Fibroblast of peridontal ligament (primary cell): ENCODE measurements around the gene SGIP1.

Source experiments
- DNase-seq: peaks from one replicate; pipeline ENCODE4 v3.0.0-alpha.2; 2010; ENCODE audit errors: extremely low read depth

The SGIP1 gene

GRCh38 chr1:66523562-66523961, 10.4 kb upstream of the SGIP1 start:
- DNase-seq, result no peak

- DNase-seq, result no peak
These were observed 8.9 kb upstream of the SGIP1 start for GRCh38 chr1:66525086-66525485.

GRCh38 chr1:66526036-66526435, 7.9 kb upstream of the SGIP1 start:
- DNase-seq, result no peak

- DNase-seq, result no peak
These were observed 7.0 kb upstream of the SGIP1 start for GRCh38 chr1:66526991-66527390.

GRCh38 chr1:66527686-66528085, 6.3 kb upstream of the SGIP1 start:
- DNase-seq, result peak; percentile 81

- DNase-seq, result no peak
These were observed 5.4 kb upstream of the SGIP1 start for GRCh38 chr1:66528580-66528979.

GRCh38 chr1:66532214-66532613, 1.7 kb upstream of the SGIP1 start:
- DNase-seq, result peak; percentile 53

- peak; percentile 94 for DNase-seq
These were observed 862 bp upstream of the SGIP1 start for GRCh38 chr1:66532798-66533783.

- no peak for DNase-seq
These were observed 1.1 kb downstream of the SGIP1 start for GRCh38 chr1:66535061-66535460.

- no peak for DNase-seq
These were observed 1.9 kb downstream of the SGIP1 start for GRCh38 chr1:66535853-66536252.

- DNase-seq, result no peak
These were observed 3.8 kb downstream of the SGIP1 start for GRCh38 chr1:66537718-66538117.

- DNase-seq, result no peak
These were observed 5.5 kb downstream of the SGIP1 start for GRCh38 chr1:66539491-66539890.

- peak; percentile 50 for DNase-seq
These were observed 6.6 kb downstream of the SGIP1 start for GRCh38 chr1:66540434-66541032.

GRCh38 chr1:66542314-66542713, 8.4 kb downstream of the SGIP1 start:
- no peak for DNase-seq

- peak; percentile 89 for DNase-seq
These were observed 9.1 kb downstream of the SGIP1 start for GRCh38 chr1:66542811-66543767.

GRCh38 chr1:66546047-66546810, 12.3 kb downstream of the SGIP1 start:
- DNase-seq, result peak; percentile 66

- DNase-seq, result no peak
These were observed 15.1 kb downstream of the SGIP1 start for GRCh38 chr1:66549017-66549416.

- DNase-seq, result peak; percentile 69
These were observed 16.3 kb downstream of the SGIP1 start for GRCh38 chr1:66550243-66550642.

GRCh38 chr1:66552287-66552686, 18.3 kb downstream of the SGIP1 start:
- no peak for DNase-seq

- DNase-seq, result peak; percentile 46
These were observed 18.9 kb downstream of the SGIP1 start for GRCh38 chr1:66552829-66553228.

- peak; percentile 69 for DNase-seq
These were observed 19.9 kb downstream of the SGIP1 start for GRCh38 chr1:66553846-66554245.
